ENCODE data around the gene FOXD1. TPM values are rescaled to one million over a fixed set of nuclear protein-coding genes. Genes with fewer than 3 reads are reported as not detected.

The FOXD1 gene
- total and polyA plus RNA-seq, 9 of the 15 experiments (the other 6 are each of a cell fraction or from before 2014, with no cell fraction given), result 0.03 to 0.40 (median 0.10) TPM; not detected in 4

GRCh38 chr5:73495772-73496335 is 47.3 kb upstream of the FOXD1 start:
- Histone ChIP-seq H3K4me1 (replicated peaks in 1 of 2; ENCODE audit: control insufficient read depth in 2 of 2, insufficient read depth in 2 of 2, low read length in 2 of 2) (peaks cover 3% of the 10 kb centered on the region in 2 experiments; a peak in 4 of 5 replicates), H3K79me2 (ENCODE audit: control insufficient read depth, insufficient read depth, low read length) (peaks cover 37% of the 10 kb centered on the region), H3K27ac (ENCODE audit: extremely low read depth, low read depth, low read length) (no peak overlapping the region), H3K4me2 (ENCODE audit: insufficient read depth, low read length) (no peak overlapping the region), H3K9me1 (ENCODE audit: control insufficient read depth, insufficient read depth, low read length) (no peaks in the 10 kb centered on the region), H3K27me3 (ENCODE audit: control insufficient read depth in 2 of 2, insufficient read depth in 2 of 2, low read length in 2 of 2) (no peaks in the 10 kb centered on the region), H3K9ac (ENCODE audit: insufficient read depth in 1 of 2, low read depth in 2 of 2, low read length in 2 of 2) (no peak overlapping the region), H3K9me3 (replicated peaks; ENCODE audit: control insufficient read depth, insufficient read depth, low read depth, low read length) (no peaks in the 10 kb centered on the region), H4K20me1 (replicated peaks; ENCODE audit: control insufficient read depth, insufficient read depth, low read length) (peaks cover under 1% of the 10 kb centered on the region; the same call in 1 of the 2 replicates), H3K4me3 (no peak overlapping the region), H2AFZ (ENCODE audit: low read depth, low read length) (no peak overlapping the region), H3K36me3 (ENCODE audit: control insufficient read depth, insufficient read depth, low read length) (peaks cover 17% of the 10 kb centered on the region)
- FAIRE-seq (no peak), ATAC-seq (no peak), DNase-seq (ENCODE audit: extremely low read depth in 1 of 4, low spot score in 3 of 4) (peak in 1 of 4 experiments; percentile 23)
- ChIA-PET POLR2A (interaction anchor here (1.2 to 1.5 kb wide), 2 partner anchors 12 to 45 kb away, joined by 3 to 6 read pairs; no protein-coding TSS in a partner anchor), CTCF (ENCODE audit: low intra/inter-chr PET ratio) (no interaction called here)
- in situ Hi-C loops (cut with MboI), result no loop called here
- intact Hi-C loops (cut with micrococcal nuclease), result loop anchor here (5.0 kb wide), 1 partner anchor 44 kb away; no protein-coding TSS in a partner anchor
- 82% methylated on average over 4 of the region's 4 CpGs for WGBS (ENCODE audit: insufficient coverage, low coverage, missing lambda C conversion rate)
- no TSS peak for BruUV-seq (replicated peaks)
- TF ChIP-seq CBX2 (IDR thresholded peaks at IDR 0.05; ENCODE audit: insufficient read depth, low read length, poor library complexity, severe bottlenecking) (no peak), MEIS2 (IDR thresholded peaks at IDR 0.05; ENCODE audit: partially characterized antibody) (peak; percentile 13), PREB (CRISPR knock-in tag; IDR thresholded peaks at IDR 0.05) (no peak), XRCC3 (IDR thresholded peaks at IDR 0.05) (no peak), PML (IDR thresholded peaks at IDR 0.05; ENCODE audit: low read length) (no peak), SMARCC2 (IDR thresholded peaks at IDR 0.05; ENCODE audit: low read depth) (no peak), SMARCE1 (IDR thresholded peaks at IDR 0.05) (0 out of 2 replicates have a peak, but pooled peaks have one; percentile 18), ZHX1 (conservative IDR thresholded peaks at IDR 0.05; ENCODE audit: low read length) (no peak), JUN (IDR thresholded peaks at IDR 0.05; ENCODE audit: borderline replicate concordance, low read depth, low read length) (no peak), JUN (CRISPR knock-in tag; IDR thresholded peaks at IDR 0.05; ENCODE audit: borderline replicate concordance) (no peak), FOXA3 (CRISPR knock-in tag; conservative IDR thresholded peaks at IDR 0.05 in 1 of 2, IDR thresholded peaks at IDR 0.05 in 1 of 2) (peak in 1 of 2 experiments; percentile 57; a peak in 2 of 4 replicates), EGR1 (conservative IDR thresholded peaks at IDR 0.05) (peak; percentile 51), DPF2 (IDR thresholded peaks at IDR 0.05) (0 out of 2 replicates have a peak, but pooled peaks have one; percentile 22)

All from K562 (cell line).